IMR-90 (cell line): ENCODE measurements around the gene ADIG.

ENCODE experiments used
- BHLHE40 ChIP-seq: fragments of 150-350 bp; IDR thresholded peaks from 2 replicates; pipeline ENCODE4 v1.6.1; 2016; ENCODE audit warnings: mild to moderate bottlenecking, low read depth, low read length
- CEBPB ChIP-seq: IDR thresholded peaks from 2 replicates; pipeline ENCODE4 v1.6.1; 2012; ENCODE audit warnings: low read depth, low read length, improper control_type of control experiment
- MAFK ChIP-seq: IDR thresholded peaks from 2 replicates; pipeline ENCODE4 v1.6.1; 2012; ENCODE audit warnings: low read depth, low read length, improper control_type of control experiment
- MAZ ChIP-seq: IDR thresholded peaks from 2 replicates; pipeline ENCODE4 v1.6.1; 2012; ENCODE audit warnings: low read depth, mild to moderate bottlenecking, low read length, improper control_type of control experiment, moderate library complexity, borderline replicate concordance
- MXI1 ChIP-seq: IDR thresholded peaks from 2 replicates; pipeline ENCODE4 v1.6.1; 2012; ENCODE audit warnings: low read depth, mild to moderate bottlenecking, low read length, moderate library complexity, borderline replicate concordance
- POLR2A ChIP-seq: IDR thresholded peaks from 2 replicates; pipeline ENCODE4 v1.6.1; 2012; ENCODE audit warnings: mild to moderate bottlenecking, low read depth, low read length
- RAD21 ChIP-seq: IDR thresholded peaks from 2 replicates; pipeline ENCODE4 v1.6.1; 2012; ENCODE audit warnings: low read length, improper control_type of control experiment
- RCOR1 ChIP-seq: IDR thresholded peaks from 2 replicates; pipeline ENCODE4 v1.6.1; 2012; ENCODE audit warnings: mild to moderate bottlenecking, low read length, improper control_type of control experiment; ENCODE audit not compliant: insufficient replicate concordance
- SMC3 ChIP-seq: fragments of 150-350 bp; IDR thresholded peaks from 2 replicates; pipeline ENCODE4 v1.6.1; 2016; ENCODE audit warnings: low read depth, mild to moderate bottlenecking, antibody characterized with exemption, low read length, moderate library complexity
- TF ChIP-seq, protein P1 (sequence below): conservative IDR thresholded peaks from 2 replicates; pipeline ENCODE4 v1.5.1; 2012; ENCODE audit warnings: mild to moderate bottlenecking, low read depth, low read length, improper control_type of control experiment
- TF ChIP-seq, protein P2 (sequence below): fragments of 150-350 bp; IDR thresholded peaks from 2 replicates; pipeline ENCODE4 v1.6.1; 2017; ENCODE audit warnings: mild to moderate bottlenecking, antibody characterized with exemption, low read length, low read depth
- TF ChIP-seq, protein P3 (sequence below): fragments of 150-350 bp; IDR thresholded peaks from 2 replicates; pipeline ENCODE4 v1.6.1; 2016; ENCODE audit warnings: low read depth, mild to moderate bottlenecking, low read length, moderate library complexity, borderline replicate concordance

DNA sequence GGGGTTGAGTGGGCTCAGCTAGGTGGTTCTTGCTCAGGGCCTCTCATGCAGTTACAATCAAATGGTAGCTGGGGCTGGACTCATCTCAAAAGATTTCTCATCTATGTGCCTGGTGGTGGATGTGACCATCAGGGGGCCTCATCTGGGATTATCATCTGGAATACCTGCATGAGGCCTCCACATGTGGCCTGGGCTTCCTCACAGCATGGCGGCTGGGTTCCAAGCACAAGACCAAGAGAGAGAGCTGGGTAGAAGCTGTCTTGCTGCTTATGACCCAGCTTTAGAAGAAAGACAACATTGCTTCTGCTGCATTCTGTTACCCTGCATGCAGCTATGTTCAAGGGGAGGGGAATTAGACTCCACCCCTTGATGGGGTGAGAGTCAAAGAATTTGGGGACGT, 43.1 kb downstream of the ADIG start:
- TF ChIP-seq CEBPB, result no peak
- TF ChIP-seq POLR2A, result no peak
- TF ChIP-seq, protein P1, sequence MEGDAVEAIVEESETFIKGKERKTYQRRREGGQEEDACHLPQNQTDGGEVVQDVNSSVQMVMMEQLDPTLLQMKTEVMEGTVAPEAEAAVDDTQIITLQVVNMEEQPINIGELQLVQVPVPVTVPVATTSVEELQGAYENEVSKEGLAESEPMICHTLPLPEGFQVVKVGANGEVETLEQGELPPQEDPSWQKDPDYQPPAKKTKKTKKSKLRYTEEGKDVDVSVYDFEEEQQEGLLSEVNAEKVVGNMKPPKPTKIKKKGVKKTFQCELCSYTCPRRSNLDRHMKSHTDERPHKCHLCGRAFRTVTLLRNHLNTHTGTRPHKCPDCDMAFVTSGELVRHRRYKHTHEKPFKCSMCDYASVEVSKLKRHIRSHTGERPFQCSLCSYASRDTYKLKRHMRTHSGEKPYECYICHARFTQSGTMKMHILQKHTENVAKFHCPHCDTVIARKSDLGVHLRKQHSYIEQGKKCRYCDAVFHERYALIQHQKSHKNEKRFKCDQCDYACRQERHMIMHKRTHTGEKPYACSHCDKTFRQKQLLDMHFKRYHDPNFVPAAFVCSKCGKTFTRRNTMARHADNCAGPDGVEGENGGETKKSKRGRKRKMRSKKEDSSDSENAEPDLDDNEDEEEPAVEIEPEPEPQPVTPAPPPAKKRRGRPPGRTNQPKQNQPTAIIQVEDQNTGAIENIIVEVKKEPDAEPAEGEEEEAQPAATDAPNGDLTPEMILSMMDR, result no peak
- TF ChIP-seq RCOR1, result no peak
- no peak for TF ChIP-seq MAZ
- no peak for TF ChIP-seq SMC3
- no peak for TF ChIP-seq RAD21
- no peak for TF ChIP-seq BHLHE40
- TF ChIP-seq, protein P2, sequence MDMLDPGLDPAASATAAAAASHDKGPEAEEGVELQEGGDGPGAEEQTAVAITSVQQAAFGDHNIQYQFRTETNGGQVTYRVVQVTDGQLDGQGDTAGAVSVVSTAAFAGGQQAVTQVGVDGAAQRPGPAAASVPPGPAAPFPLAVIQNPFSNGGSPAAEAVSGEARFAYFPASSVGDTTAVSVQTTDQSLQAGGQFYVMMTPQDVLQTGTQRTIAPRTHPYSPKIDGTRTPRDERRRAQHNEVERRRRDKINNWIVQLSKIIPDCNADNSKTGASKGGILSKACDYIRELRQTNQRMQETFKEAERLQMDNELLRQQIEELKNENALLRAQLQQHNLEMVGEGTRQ, result no peak
- no peak for TF ChIP-seq MAFK
- TF ChIP-seq, protein P3, sequence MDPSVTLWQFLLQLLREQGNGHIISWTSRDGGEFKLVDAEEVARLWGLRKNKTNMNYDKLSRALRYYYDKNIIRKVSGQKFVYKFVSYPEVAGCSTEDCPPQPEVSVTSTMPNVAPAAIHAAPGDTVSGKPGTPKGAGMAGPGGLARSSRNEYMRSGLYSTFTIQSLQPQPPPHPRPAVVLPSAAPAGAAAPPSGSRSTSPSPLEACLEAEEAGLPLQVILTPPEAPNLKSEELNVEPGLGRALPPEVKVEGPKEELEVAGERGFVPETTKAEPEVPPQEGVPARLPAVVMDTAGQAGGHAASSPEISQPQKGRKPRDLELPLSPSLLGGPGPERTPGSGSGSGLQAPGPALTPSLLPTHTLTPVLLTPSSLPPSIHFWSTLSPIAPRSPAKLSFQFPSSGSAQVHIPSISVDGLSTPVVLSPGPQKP, result no peak
- TF ChIP-seq MXI1, result no peak
